NB4 (cell line): ENCODE data around the gene GUSB.

Source experiments
- CTCF ChIP-seq: IDR thresholded peaks from one replicate; pipeline ENCODE4 v1.5.1; 2012; ENCODE audit warnings: low read depth, low read length
- POLR2A ChIP-seq: IDR thresholded peaks from 2 replicates; pipeline ENCODE4 v1.6.1; 2011; ENCODE audit warnings: mild to moderate bottlenecking; ENCODE audit not compliant: insufficient read length; ENCODE audit errors: extremely low read depth

GRCh38 chr7:65979583-65980477 lies 2.2 kb downstream of the GUSB start:
- TF ChIP-seq CTCF (no peak), POLR2A (no peak)
